ENCODE measurements around the gene CNFN.

- no peak for TF ChIP-seq CTCF (IDR thresholded peaks at IDR 0.05)
- no peak for TF ChIP-seq POLR2A (IDR thresholded peaks at IDR 0.05)
- TF ChIP-seq EP300 (IDR thresholded peaks at IDR 0.05), result no peak
Observed at GRCh38 chr19:42412227-42412626, 22.1 kb upstream of the CNFN start.

Measured in ovary (tissue), 3 donors.